Spleen (tissue), 11 donors: Measurements from ENCODE around the gene MCM3AP. TPM values are rescaled to one million over a fixed set of nuclear protein-coding genes. Genes with fewer than 3 reads are reported as not detected.

ENCODE experiments used
- DNase-seq: peaks from one replicate; pipeline ENCODE4 v3.0.0-alpha.2; 2020
- H3K27ac ChIP-seq, 8 donors: fragments of 200-600 bp; sonication (generic) in 7 of 8; 1 replicate in 4 of 8; 2 replicates in 4 of 8; pipeline versions ENCODE4 v1.5.0 to v1.8.0; 2016 to 2021; ENCODE audit warnings: inconsistent platforms in 4 of 8, mild to moderate bottlenecking in 4 of 8, moderate library complexity in 1 of 8
- H3K27me3 ChIP-seq, 7 donors: fragments of 200-600 bp; sonication (generic) in 6 of 7; replicated peaks in 1 of 7; 1 replicate in 4 of 7; 2 replicates in 3 of 7; pipeline versions ENCODE4 v1.5.0 to v1.8.0; 2016 to 2021; ENCODE audit warnings: inconsistent platforms in 3 of 7, mild to moderate bottlenecking in 1 of 7
- H3K36me3 ChIP-seq, 6 donors: fragments of 200-600 bp; sonication (generic) in 5 of 6; 1 replicate in 4 of 6; 2 replicates in 2 of 6; pipeline versions ENCODE4 v1.5.0 to v1.8.0; 2016 to 2021; ENCODE audit warnings: inconsistent platforms in 2 of 6
- H3K4me1 ChIP-seq, 6 donors: fragments of 200-600 bp; sonication (generic) in 5 of 6; 1 replicate in 3 of 6; 2 replicates in 3 of 6; pipeline versions ENCODE4 v1.5.0 to v1.8.0; 2016 to 2021; ENCODE audit warnings: inconsistent platforms in 3 of 6
- H3K4me3 ChIP-seq, 8 donors: fragments of 200-600 bp; sonication (generic) in 7 of 8; 1 replicate in 4 of 8; 2 replicates in 4 of 8; pipeline versions ENCODE4 v1.5.0 to v1.8.0; 2016 to 2021; ENCODE audit warnings: inconsistent platforms in 4 of 8, mild to moderate bottlenecking in 4 of 8, moderate library complexity in 2 of 8
- H3K9me3 ChIP-seq, 8 donors: fragments of 200-600 bp; sonication (generic) in 7 of 8; 1 replicate in 4 of 8; 2 replicates in 4 of 8; pipeline versions ENCODE4 v1.5.0 to v1.8.0; 2016 to 2021; ENCODE audit warnings: inconsistent platforms in 4 of 8
- CTCF ChIP-seq, 11 experiments: fragments of 200-600 bp in 7 of 11; fragments of 450-650 bp in 4 of 11; sonication (generic) in 4 of 11; IDR thresholded peaks in 8 of 11; conservative IDR thresholded peaks in 3 of 11; 1 replicate in 7 of 11; 2 replicates in 4 of 11; pipeline versions ENCODE4 v1.4.0 to v1.8.0; 2016 to 2021; ENCODE audit warnings: antibody characterized with exemption in 11 of 11, inconsistent platforms in 4 of 11, mild to moderate bottlenecking in 1 of 11
- POLR2A ChIP-seq, 3 donors: fragments of 450-650 bp; IDR thresholded peaks; one replicate each; pipeline ENCODE4 v1.5.1; 2017; ENCODE audit warnings: antibody characterized with exemption in 3 of 3, mild to moderate bottlenecking in 1 of 3
- POLR2AphosphoS5 ChIP-seq, 3 donors: sonication (generic); formaldehyde crosslinking; IDR thresholded peaks; one replicate each; pipeline ENCODE4 v1.5.1; 2017; ENCODE audit warnings: antibody characterized with exemption in 3 of 3
- WGBS, 5 donors: extraction: QIAGEN DNeasy Blood & Tissue Kit in 3 of 5; methylation state at CpG; one replicate each; pipeline versions ENCODE4 v1.1.5 to v1.1.7; 2013 to 2018; 5-methylcytosine and 5-hydroxymethylcytosine counted together
- intact Hi-C: fragments of 100-400 bp; cut with DNase I; formaldehyde crosslinking; loops from one replicate; pipeline ENCODE4 v1.15.0; 2023; ENCODE audit warnings: low total_unique reads
- polyA plus RNA-seq, 3 donors: library from polyadenylated mRNA; stranded (reverse); fragments of 200-250 nt; gene quantifications; one replicate each; pipeline ENCODE4 v1.2.1, GENCODE V29; 2013
- total RNA-seq, 7 donors: library from RNA; depleted of rRNA in 3 of 7; stranded (reverse); fragments of >200 nt in 3 of 7; fragmentation: NEBNext Ultra II Directional in 4 of 7; extraction: Animal tissue kit (Norgen Biotek cat#: 25700) in 4 of 7; gene quantifications; one replicate each; pipeline versions ENCODE4 v1.1.0 to v1.2.1, GENCODE V29; 2016 to 2021
- donor health status: healthy with polysubstance abuse.
- donor health status: DM: no; HTN: no; CAD: no; lungs with moderate emphysema.
- donor health status: DM: no; HTN: no; CAD: no.
- donor health status: Bipolar disorder and iron deficiency.
- donor health status: healthy.
- donor health status: DM: no; HTN: no; CAD: no.
- donor health status: DM: yes; HTN: yes; CAD: no.

Gene MCM3AP
- total and polyA plus RNA-seq, 10 donors, result 35.2 to 144 (median 103) TPM

GRCh38 chr21:46307625-46308024 lies 22.2 kb upstream of the MCM3AP start:
- Histone ChIP-seq H3K4me3 (no peak overlapping the region), H3K4me1 (no peaks in the 10 kb centered on the region), H3K27me3 (no peaks in the 10 kb centered on the region), H3K36me3 (peaks cover 0 to 77% (median 0%) of the 10 kb centered on the region in 6 donors), H3K9me3 (no peaks in the 10 kb centered on the region), H3K27ac (no peak overlapping the region)
- WGBS, 5 donors, result 63 to 73% (median 68%) methylated on average over 2 of the region's 2 CpGs
- no peak for DNase-seq
- intact Hi-C loops, result no loop called here
- no peak for TF ChIP-seq POLR2AphosphoS5 (IDR thresholded peaks at IDR 0.05)
- TF ChIP-seq CTCF (IDR thresholded peaks at IDR 0.05 in 8 of 11, conservative IDR thresholded peaks at IDR 0.05 in 3 of 11), result no peak
- TF ChIP-seq POLR2A (IDR thresholded peaks at IDR 0.05), result no peak

GRCh38 chr21:46304955-46305354 lies 19.5 kb upstream of the MCM3AP start:
- no peak overlapping the region for H3K4me3 ChIP-seq
- no peaks in the 10 kb centered on the region for H3K9me3 ChIP-seq
- no peaks in the 10 kb centered on the region for H3K27me3 ChIP-seq
- DNase-seq, result no peak
- H3K4me1 ChIP-seq, result no peaks in the 10 kb centered on the region
- peaks cover 0 to 85% (median 0%) of the 10 kb centered on the region in 6 donors for H3K36me3 ChIP-seq
- intact Hi-C loops, result no loop called here
- no peak overlapping the region for H3K27ac ChIP-seq
- WGBS, 5 donors, result 95 to 97% (median 95%) methylated on average over 11 of the region's 11 CpGs
- TF ChIP-seq POLR2AphosphoS5 (IDR thresholded peaks at IDR 0.05) (no peak), POLR2A (IDR thresholded peaks at IDR 0.05) (no peak), CTCF (IDR thresholded peaks at IDR 0.05 in 8 of 11, conservative IDR thresholded peaks at IDR 0.05 in 3 of 11) (no peak)

- TF ChIP-seq POLR2A (IDR thresholded peaks at IDR 0.05) (no peak), CTCF (IDR thresholded peaks at IDR 0.05 in 8 of 11, conservative IDR thresholded peaks at IDR 0.05 in 3 of 11) (no peak), POLR2AphosphoS5 (IDR thresholded peaks at IDR 0.05) (no peak)
- Histone ChIP-seq H3K9me3 (no peaks in the 10 kb centered on the region), H3K27me3 (no peaks in the 10 kb centered on the region), H3K4me3 (no peak overlapping the region), H3K36me3 (peaks cover 0 to 85% (median 0%) of the 10 kb centered on the region in 6 donors), H3K27ac (no peak overlapping the region), H3K4me1 (no peaks in the 10 kb centered on the region)
- 87 to 100% (median 96%) methylated on average over 5 of the region's 5 CpGs for WGBS, 5 donors
- no peak for DNase-seq
- intact Hi-C loops, result no loop called here
These were observed 19.0 kb upstream of the MCM3AP start for GRCh38 chr21:46304437-46304836.

GRCh38 chr21:46301759-46302158 lies 16.3 kb upstream of the MCM3AP start:
- no peak for DNase-seq
- no peak overlapping the region for H3K4me3 ChIP-seq
- H3K27me3 ChIP-seq, result peaks cover 0 to 15% (median 7%) of the 10 kb centered on the region in 7 donors
- no peaks in the 10 kb centered on the region for H3K9me3 ChIP-seq
- WGBS, 5 donors, result 92 to 97% (median 96%) methylated on average over 10 to 14 of the region's 14 CpGs
- no peak overlapping the region for H3K27ac ChIP-seq
- peaks cover 0 to 63% (median 0%) of the 10 kb centered on the region in 6 donors for H3K36me3 ChIP-seq
- no peak for TF ChIP-seq CTCF (IDR thresholded peaks at IDR 0.05 in 8 of 11, conservative IDR thresholded peaks at IDR 0.05 in 3 of 11)
- no peak for TF ChIP-seq POLR2A (IDR thresholded peaks at IDR 0.05)
- no peak for TF ChIP-seq POLR2AphosphoS5 (IDR thresholded peaks at IDR 0.05)
- peaks cover 6 to 15% (median 13%) of the 10 kb centered on the region in 6 donors for H3K4me1 ChIP-seq
- intact Hi-C loops, result no loop called here
